IMR-90 (cell line): ENCODE results near the gene ST8SIA6. TPM values are rescaled to one million over a fixed set of nuclear protein-coding genes. Genes with fewer than 3 reads are reported as not detected.

ENCODE experiments used
- ATAC-seq: fragments of 200-7000 bp; cut with Tn5 transposase; 2 replicates; pipeline ENCODE4 v1.9.1; 2020; ENCODE audit warnings: low read depth, mild to moderate bottlenecking, moderate library complexity
- BruUV-seq: library from RNA; stranded (reverse); fragments of 400-500 nt; replicated peaks from 2 replicates; lab custom pipeline; 2021; lab: Mats Ljungman, UMichigan
- CTCF ChIA-PET: fragments of 300-600 bp; formaldehyde crosslinking; extraction: SDS; loops from one replicate; lab custom pipeline; 2021; ENCODE audit warnings: antibody characterized with exemption; lab: Yijun Ruan, JAX
- POLR2A ChIA-PET: fragments of 300-600 bp; sonication (Branson Sonifier 250); formaldehyde crosslinking; loops from one replicate; lab custom pipeline; 2022; ENCODE audit warnings: antibody characterized with exemption; ENCODE audit not compliant: unreplicated experiment; lab: Charles Lee
- DNase-seq: peaks from one replicate; pipeline ENCODE4 v3.0.0; 2013
- H2AFZ ChIP-seq: replicated peaks from 2 replicates; pipeline ENCODE3; 2013; ENCODE audit warnings: low read length, mild to moderate bottlenecking; ENCODE audit not compliant: poor library complexity
- H2AK5ac ChIP-seq: 2 replicates; pipeline ENCODE4 v1.6.1; 2013; ENCODE audit warnings: low read depth, low read length, inconsistent platforms
- H2AK9ac ChIP-seq: replicated peaks from 2 replicates; pipeline ENCODE3; 2013; ENCODE audit warnings: mild to moderate bottlenecking, low read depth, low read length, moderate library complexity; ENCODE audit not compliant: poor library complexity
- H2BK120ac ChIP-seq: 2 replicates; pipeline ENCODE4 v1.6.1; 2013; ENCODE audit warnings: low read depth, low read length, inconsistent platforms
- H2BK15ac ChIP-seq: 3 replicates; pipeline ENCODE4 v1.6.1; 2013; ENCODE audit warnings: low read depth, low read length, inconsistent platforms
- H2BK20ac ChIP-seq: 2 replicates; pipeline ENCODE4 v1.6.1; 2013; ENCODE audit warnings: low read depth, mild to moderate bottlenecking, inconsistent platforms, low read length, moderate library complexity
- H2BK5ac ChIP-seq: 2 replicates; pipeline ENCODE4 v1.6.1; 2013; ENCODE audit warnings: mild to moderate bottlenecking, low read depth, low read length, inconsistent platforms; ENCODE audit not compliant: poor library complexity, severe bottlenecking
- H3K14ac ChIP-seq: replicated peaks from 2 replicates; pipeline ENCODE4 v1.6.1; 2013; ENCODE audit warnings: low read depth, low read length, inconsistent platforms
- H3K18ac ChIP-seq: 2 replicates; pipeline ENCODE4 v1.6.1; 2013; ENCODE audit warnings: low read depth, low read length, control low read depth
- H3K23ac ChIP-seq: 2 replicates; pipeline ENCODE4 v1.6.1; 2013; ENCODE audit warnings: low read depth, low read length, inconsistent platforms
- H3K27ac ChIP-seq: 2 replicates; pipeline ENCODE4 v1.5.1; 2013; ENCODE audit warnings: mild to moderate bottlenecking, control low read depth, low read length; ENCODE audit not compliant: insufficient read depth
- H3K27me3 ChIP-seq: 2 replicates; pipeline ENCODE4 v1.6.1; 2013; ENCODE audit warnings: low read length; ENCODE audit not compliant: control insufficient read depth, insufficient read depth
- H3K36me3 ChIP-seq: 2 replicates; pipeline ENCODE4 v1.6.1; 2013; ENCODE audit warnings: low read length, mixed read lengths; ENCODE audit not compliant: control insufficient read depth, insufficient read depth
- H3K4ac ChIP-seq: 2 replicates; pipeline ENCODE4 v1.6.1; 2013; ENCODE audit warnings: low read depth, low read length, inconsistent platforms
- H3K4me1 ChIP-seq: 2 replicates; pipeline ENCODE4 v1.6.1; 2013; ENCODE audit warnings: low read length, mixed read lengths; ENCODE audit not compliant: control insufficient read depth, insufficient read depth
- H3K4me2 ChIP-seq: 2 replicates; pipeline ENCODE4 v1.6.1; 2013; ENCODE audit warnings: low read depth, mild to moderate bottlenecking, control low read depth, low read length, moderate library complexity
- H3K4me3 ChIP-seq: 2 replicates; pipeline ENCODE4 v1.5.1; 2013; ENCODE audit warnings: low read depth, mild to moderate bottlenecking, control low read depth, low read length, moderate library complexity; ENCODE audit not compliant: insufficient read depth
- H3K56ac ChIP-seq: 2 replicates; pipeline ENCODE4 v1.6.1; 2013; ENCODE audit warnings: low read length, inconsistent platforms; ENCODE audit not compliant: insufficient read depth; ENCODE audit errors: extremely low read depth
- H3K79me1 ChIP-seq, 2 experiments: 2 replicates each; pipeline ENCODE4 v1.6.1; 2013; ENCODE audit warnings: low read length in 2 of 2, inconsistent platforms in 1 of 2, low read depth in 1 of 2
- H3K9ac ChIP-seq: 2 replicates; pipeline ENCODE4 v1.6.1; 2013; ENCODE audit warnings: low read depth, low read length, control low read depth
- H3K9me1 ChIP-seq: 2 replicates; pipeline ENCODE4 v1.6.1; 2013; ENCODE audit warnings: low read length, inconsistent platforms; ENCODE audit not compliant: insufficient read depth
- H3K9me3 ChIP-seq: 2 replicates; pipeline ENCODE4 v1.6.1; 2013; ENCODE audit warnings: low read length; ENCODE audit not compliant: control insufficient read depth, insufficient read depth
- H4K20me1 ChIP-seq: 2 replicates; pipeline ENCODE4 v1.6.1; 2013; ENCODE audit warnings: low read length, inconsistent platforms; ENCODE audit not compliant: insufficient read depth
- H4K5ac ChIP-seq: 2 replicates; pipeline ENCODE4 v1.6.1; 2013; ENCODE audit warnings: mild to moderate bottlenecking, low read depth, low read length, control low read depth
- H4K8ac ChIP-seq, 2 experiments: 2 replicates each; pipeline ENCODE4 v1.6.1; 2013; ENCODE audit warnings: low read depth in 2 of 2, low read length in 2 of 2, control low read depth in 1 of 2, inconsistent platforms in 1 of 2
- H4K91ac ChIP-seq: 2 replicates; pipeline ENCODE4 v1.6.1; 2013; ENCODE audit warnings: low read depth, low read length, inconsistent platforms; ENCODE audit not compliant: insufficient read depth
- BHLHE40 ChIP-seq: fragments of 150-350 bp; IDR thresholded peaks from 2 replicates; pipeline ENCODE4 v1.6.1; 2016; ENCODE audit warnings: mild to moderate bottlenecking, low read depth, low read length
- CEBPB ChIP-seq: IDR thresholded peaks from 2 replicates; pipeline ENCODE4 v1.6.1; 2012; ENCODE audit warnings: low read depth, low read length, improper control_type of control experiment
- CHD1 ChIP-seq: IDR thresholded peaks from 2 replicates; pipeline ENCODE4 v1.6.1; 2012; ENCODE audit warnings: low read depth, low read length, improper control_type of control experiment
- CTCF ChIP-seq: conservative IDR thresholded peaks from 2 replicates; pipeline ENCODE4 v1.5.1; 2012; ENCODE audit warnings: mild to moderate bottlenecking, low read depth, low read length, improper control_type of control experiment
- ELK1 ChIP-seq: fragments of 150-350 bp; IDR thresholded peaks from 2 replicates; pipeline ENCODE4 v1.6.1; 2016; ENCODE audit warnings: low read depth, mild to moderate bottlenecking, low read length, moderate library complexity, borderline replicate concordance
- FOS ChIP-seq: fragments of 150-350 bp; IDR thresholded peaks from 2 replicates; pipeline ENCODE4 v1.6.1; 2016; ENCODE audit warnings: low read depth, low read length
- MAFK ChIP-seq: IDR thresholded peaks from 2 replicates; pipeline ENCODE4 v1.6.1; 2012; ENCODE audit warnings: low read depth, low read length, improper control_type of control experiment
- MAZ ChIP-seq: IDR thresholded peaks from 2 replicates; pipeline ENCODE4 v1.6.1; 2012; ENCODE audit warnings: low read depth, mild to moderate bottlenecking, low read length, improper control_type of control experiment, moderate library complexity, borderline replicate concordance
- MXI1 ChIP-seq: IDR thresholded peaks from 2 replicates; pipeline ENCODE4 v1.6.1; 2012; ENCODE audit warnings: low read depth, mild to moderate bottlenecking, low read length, moderate library complexity, borderline replicate concordance
- NFE2L2 ChIP-seq: fragments of 150-350 bp; IDR thresholded peaks from 2 replicates; pipeline ENCODE4 v1.6.1; 2016; ENCODE audit warnings: low read depth, mild to moderate bottlenecking, low read length
- POLR2A ChIP-seq: IDR thresholded peaks from 2 replicates; pipeline ENCODE4 v1.6.1; 2012; ENCODE audit warnings: mild to moderate bottlenecking, low read depth, low read length
- RAD21 ChIP-seq: IDR thresholded peaks from 2 replicates; pipeline ENCODE4 v1.6.1; 2012; ENCODE audit warnings: low read length, improper control_type of control experiment
- RCOR1 ChIP-seq: IDR thresholded peaks from 2 replicates; pipeline ENCODE4 v1.6.1; 2012; ENCODE audit warnings: mild to moderate bottlenecking, low read length, improper control_type of control experiment; ENCODE audit not compliant: insufficient replicate concordance
- RFX5 ChIP-seq: IDR thresholded peaks from 2 replicates; pipeline ENCODE4 v1.8.0; 2012; ENCODE audit warnings: low read depth, mild to moderate bottlenecking, low read length, moderate library complexity
- SMC3 ChIP-seq: fragments of 150-350 bp; IDR thresholded peaks from 2 replicates; pipeline ENCODE4 v1.6.1; 2016; ENCODE audit warnings: low read depth, mild to moderate bottlenecking, antibody characterized with exemption, low read length, moderate library complexity
- USF2 ChIP-seq: fragments of 150-350 bp; IDR thresholded peaks from 2 replicates; pipeline ENCODE4 v1.6.1; 2017; ENCODE audit warnings: mild to moderate bottlenecking, antibody characterized with exemption, low read length, low read depth
- WGBS, 2 experiments: methylation state at CpG; one replicate each; pipeline versions ENCODE4 v1.1.5 to v1.1.7; 2013; ENCODE audit warnings: missing lambda C conversion rate in 2 of 2; ENCODE audit not compliant: insufficient read length in 1 of 2; ENCODE audit errors: extremely low coverage in 2 of 2; 5-methylcytosine and 5-hydroxymethylcytosine counted together
- dilution Hi-C: fragments of 300-500 bp; cut with HindIII; formaldehyde crosslinking; loops from one replicate; pipeline ENCODE4 v1.14.3; 2018; ENCODE audit warnings: low sequenced_read_pairs; ENCODE audit not compliant: unreplicated experiment
- in situ Hi-C: fragments of 300-500 bp; cut with MboI; formaldehyde crosslinking; loops from 3 replicates; pipeline ENCODE4 v1.14.3; 2019; ENCODE audit warnings: low sequenced_read_pairs, inconsistent platforms, mixed read lengths
- intact Hi-C: fragments of 100-400 bp; cut with micrococcal nuclease; formaldehyde crosslinking; loops from 2 replicates; pipeline ENCODE4 v1.10.0; 2022
- polyA plus RNA-seq, 3 experiments: library from polyadenylated mRNA; depleted of rRNA; stranded (reverse); fragments of >200 nt; gene quantifications; 2 replicates each; pipeline ENCODE4 v1.2.3, GENCODE V29; 2012; ENCODE audit warnings: low replicate concordance in 1 of 3
- total RNA-seq: library from RNA; depleted of rRNA; stranded (reverse); fragments of >200 nt; gene quantifications from 2 replicates; pipeline ENCODE4 v1.2.3, GENCODE V29; 2012

Gene ST8SIA6
- total and polyA plus RNA-seq, 2 of the 4 experiments (the other 2 are of a cell fraction), result 0.10 to 0.18 TPM

- POLR2A ChIA-PET, result no interaction called here
- Histone ChIP-seq H2BK120ac (no peak overlapping the region), H4K5ac (no peak overlapping the region), H2AFZ (no peak overlapping the region), H3K9me1 (no peaks in the 10 kb centered on the region), H2AK9ac (no peak overlapping the region), H3K36me3 (no peaks in the 10 kb centered on the region), H2AK5ac (no peak overlapping the region), H4K91ac (no peak overlapping the region), H2BK5ac (no peak overlapping the region), H4K20me1 (no peaks in the 10 kb centered on the region), H3K23ac (no peak overlapping the region), H3K9ac (no peak overlapping the region), H2BK20ac (no peak overlapping the region), H3K4me3 (no peak overlapping the region), H3K27me3 (no peaks in the 10 kb centered on the region), H3K4me2 (no peak overlapping the region), H3K18ac (no peak overlapping the region), H3K79me1 (no peaks in the 10 kb centered on the region), H3K4me1 (no peaks in the 10 kb centered on the region), H3K9me3 (no peaks in the 10 kb centered on the region), H3K4ac (no peak overlapping the region), H2BK15ac (no peak overlapping the region), H4K8ac (no peak overlapping the region), H3K56ac (no peak overlapping the region), H3K14ac (no peak overlapping the region), H3K27ac (no peak overlapping the region)
- TF ChIP-seq MAZ, result no peak
- no peak for TF ChIP-seq RFX5
- no peak for TF ChIP-seq BHLHE40
- TF ChIP-seq NFE2L2, result no peak
- TF ChIP-seq ELK1, result no peak
- no peak for TF ChIP-seq RAD21
- TF ChIP-seq POLR2A, result no peak
- TF ChIP-seq FOS, result no peak
- no peak for TF ChIP-seq MXI1
- no peak for TF ChIP-seq MAFK
- TF ChIP-seq RCOR1, result no peak
- TF ChIP-seq CHD1, result no peak
- no peak for TF ChIP-seq SMC3
- no peak for TF ChIP-seq USF2
- TF ChIP-seq CEBPB, result no peak
- no peak for TF ChIP-seq CTCF
- in situ Hi-C loops, result no loop called here
- DNase-seq, result no peak
- CTCF ChIA-PET, result interaction anchor here (0.6 kb wide), 1 partner anchor 88 kb away, joined by 4 read pairs; no protein-coding TSS in a partner anchor
- dilution Hi-C loops, result no loop called here
- no CpG with 5 or more reads among the region's 6 CpGs for WGBS, 2 experiments
- ATAC-seq, result no peak
- BruUV-seq, result no TSS peak
- intact Hi-C loops, result no loop called here
Observed at GRCh38 chr10:17497446-17498030, 43.1 kb upstream of the ST8SIA6 start.
